Transverse colon (tissue), 4 donors: Measurements from ENCODE around the gene LRSAM1. TPM values are rescaled to one million over a fixed set of nuclear protein-coding genes. Genes with fewer than 3 reads are reported as not detected.

Source experiments
- DNase-seq: peaks from one replicate; pipeline ENCODE4 v3.0.0-alpha.2; 2019
- H3K27ac ChIP-seq, 4 donors: fragments of 200-600 bp; sonication (generic); 2 replicates each; pipeline ENCODE4 v1.5.1; 2016 to 2018; ENCODE audit warnings: inconsistent platforms in 4 of 4
- H3K27me3 ChIP-seq: fragments of 200-600 bp; sonication (generic); 2 replicates; pipeline ENCODE4 v1.5.1; 2017; ENCODE audit warnings: inconsistent platforms
- H3K36me3 ChIP-seq, 4 donors: fragments of 200-600 bp; sonication (generic); 2 replicates each; pipeline ENCODE4 v1.5.1; 2017 to 2019; ENCODE audit warnings: inconsistent platforms in 4 of 4
- H3K4me1 ChIP-seq, 4 donors: fragments of 200-600 bp; sonication (generic); 2 replicates each; pipeline ENCODE4 v1.5.1; 2017 to 2020; ENCODE audit warnings: inconsistent platforms in 4 of 4
- H3K4me3 ChIP-seq, 4 donors: fragments of 200-600 bp; sonication (generic); 1 replicate in 1 of 4; 2 replicates in 3 of 4; pipeline versions ENCODE4 v1.5.1 to v1.6.1; 2017 to 2019; ENCODE audit warnings: inconsistent platforms in 4 of 4
- H3K9me3 ChIP-seq, 2 donors: fragments of 200-600 bp; sonication (generic); 2 replicates each; pipeline ENCODE4 v1.5.1; 2017 to 2019; ENCODE audit warnings: inconsistent platforms in 2 of 2
- EP300 ChIP-seq: sonication (generic); formaldehyde crosslinking; IDR thresholded peaks from one replicate; pipeline ENCODE4 v1.6.1; 2017; ENCODE audit warnings: antibody characterized with exemption, low read depth
- POLR2A ChIP-seq: fragments of 450-650 bp; IDR thresholded peaks from one replicate; pipeline ENCODE4 v1.6.1; 2016; ENCODE audit warnings: antibody characterized with exemption, mild to moderate bottlenecking, moderate library complexity
- POLR2AphosphoS5 ChIP-seq, 3 donors: sonication (generic); formaldehyde crosslinking; IDR thresholded peaks; one replicate each; pipeline ENCODE4 v1.6.1; 2016; ENCODE audit warnings: antibody characterized with exemption in 3 of 3
- WGBS, 2 donors: methylation state at CpG; one replicate each; pipeline ENCODE4 v1.1.5; 2018; ENCODE audit warnings: low coverage in 1 of 2; 5-methylcytosine and 5-hydroxymethylcytosine counted together
- in situ Hi-C, 4 donors: fragments of 200-750 bp; cut with MboI; loops; one replicate each; pipeline versions ENCODE4 v1.15.0 to v1.15.1; 2017; ENCODE audit warnings: low sequenced_read_pairs in 3 of 4, low pct_ligation_motif_present in 1 of 4, low pct_unique_long_range_greater_than_20kb in 1 of 4
- intact Hi-C: fragments of 100-400 bp; cut with DNase I; formaldehyde crosslinking; loops from one replicate; pipeline ENCODE4 v1.15.1; 2023; ENCODE audit warnings: low total_unique reads
- total RNA-seq, 4 donors: library from RNA; depleted of rRNA; stranded (reverse); fragments of >200 nt; gene quantifications; one replicate each; pipeline ENCODE4 v1.1.0, GENCODE V29; 2016
- TF ChIP-seq, protein P1 (sequence below), 5 experiments: fragments of 200-600 bp in 3 of 5; fragments of 450-650 bp in 2 of 5; sonication (generic) in 3 of 5; IDR thresholded peaks; 1 replicate in 2 of 5; 2 replicates in 3 of 5; pipeline ENCODE4 v1.5.1; 2016 to 2017; ENCODE audit warnings: antibody characterized with exemption in 5 of 5, inconsistent platforms in 3 of 5, mild to moderate bottlenecking in 2 of 5, moderate library complexity in 1 of 5

LRSAM1 gene
- total RNA-seq, 4 donors from 2014 or later = 16.2 to 39.2 (median 26.2) TPM

DNA sequence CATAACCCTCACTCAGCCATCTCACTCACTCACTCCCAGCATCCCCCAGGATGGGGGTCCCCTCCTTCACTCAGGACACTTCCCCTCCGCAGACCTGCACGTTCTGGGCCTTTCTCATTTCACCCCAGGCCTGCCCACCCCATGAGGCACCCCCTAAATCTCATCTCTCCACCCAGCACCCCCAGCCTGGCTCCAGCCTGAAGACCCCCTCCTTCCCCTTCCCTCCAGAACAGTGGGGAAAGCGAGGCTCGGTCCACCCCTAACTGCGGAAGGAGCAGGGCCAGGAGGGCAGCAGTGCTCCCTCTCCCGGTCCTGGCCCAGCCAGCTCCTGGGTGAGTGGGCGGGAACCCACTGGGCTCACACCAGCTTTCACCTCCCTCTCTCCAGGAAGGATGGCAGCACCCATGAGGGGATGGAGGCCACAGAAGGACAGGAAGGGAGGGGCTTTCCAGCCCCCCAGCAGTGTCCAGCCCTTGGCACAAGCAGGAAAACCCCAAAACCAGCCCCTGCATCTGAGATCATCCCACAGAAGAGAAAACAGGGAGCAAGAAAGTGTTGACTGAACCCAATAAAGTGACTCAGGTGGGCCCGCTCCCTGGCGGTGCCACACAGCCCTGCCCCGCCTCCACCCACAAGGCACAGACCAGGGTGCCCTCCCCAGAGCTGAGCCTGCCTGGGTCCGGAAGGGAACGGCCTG lies 55.0 kb downstream of the LRSAM1 start:
- Histone ChIP-seq H3K9me3 (no peaks in the 10 kb centered on the region), H3K4me3 (no peak overlapping the region), H3K36me3 (peaks cover 0 to 39% (median 7%) of the 10 kb centered on the region in 4 donors), H3K4me1 (peaks cover 0 to 8% (median 3%) of the 10 kb centered on the region in 4 donors), H3K27me3 (no peaks in the 10 kb centered on the region), H3K27ac (peak overlapping the region in 1 of 4 donors; percentile 44)
- intact Hi-C loops (loop anchor here (10.0 kb wide), 1 partner anchor 229 kb away; the partner anchor contains the start of gene TOR2A), in situ Hi-C loops (loop anchor here in 2 of 4 donors (10.0 to 25.0 kb wide), 2 partner anchors 79 to 231 kb away; partner anchors contain the start of gene TOR2A (in 1 of the 2))
- no peak for DNase-seq
- 84% methylated on average over 10 of the region's 12 CpGs; no CpG with 5 or more reads in 1 of the 2 donors for WGBS, 2 donors
- TF ChIP-seq EP300 (no peak), POLR2A (no peak), POLR2AphosphoS5 (IDR thresholded peaks at IDR 0.05) (no peak)
- TF ChIP-seq, protein P1, sequence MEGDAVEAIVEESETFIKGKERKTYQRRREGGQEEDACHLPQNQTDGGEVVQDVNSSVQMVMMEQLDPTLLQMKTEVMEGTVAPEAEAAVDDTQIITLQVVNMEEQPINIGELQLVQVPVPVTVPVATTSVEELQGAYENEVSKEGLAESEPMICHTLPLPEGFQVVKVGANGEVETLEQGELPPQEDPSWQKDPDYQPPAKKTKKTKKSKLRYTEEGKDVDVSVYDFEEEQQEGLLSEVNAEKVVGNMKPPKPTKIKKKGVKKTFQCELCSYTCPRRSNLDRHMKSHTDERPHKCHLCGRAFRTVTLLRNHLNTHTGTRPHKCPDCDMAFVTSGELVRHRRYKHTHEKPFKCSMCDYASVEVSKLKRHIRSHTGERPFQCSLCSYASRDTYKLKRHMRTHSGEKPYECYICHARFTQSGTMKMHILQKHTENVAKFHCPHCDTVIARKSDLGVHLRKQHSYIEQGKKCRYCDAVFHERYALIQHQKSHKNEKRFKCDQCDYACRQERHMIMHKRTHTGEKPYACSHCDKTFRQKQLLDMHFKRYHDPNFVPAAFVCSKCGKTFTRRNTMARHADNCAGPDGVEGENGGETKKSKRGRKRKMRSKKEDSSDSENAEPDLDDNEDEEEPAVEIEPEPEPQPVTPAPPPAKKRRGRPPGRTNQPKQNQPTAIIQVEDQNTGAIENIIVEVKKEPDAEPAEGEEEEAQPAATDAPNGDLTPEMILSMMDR (IDR thresholded peaks at IDR 0.05) = no peak

DNA sequence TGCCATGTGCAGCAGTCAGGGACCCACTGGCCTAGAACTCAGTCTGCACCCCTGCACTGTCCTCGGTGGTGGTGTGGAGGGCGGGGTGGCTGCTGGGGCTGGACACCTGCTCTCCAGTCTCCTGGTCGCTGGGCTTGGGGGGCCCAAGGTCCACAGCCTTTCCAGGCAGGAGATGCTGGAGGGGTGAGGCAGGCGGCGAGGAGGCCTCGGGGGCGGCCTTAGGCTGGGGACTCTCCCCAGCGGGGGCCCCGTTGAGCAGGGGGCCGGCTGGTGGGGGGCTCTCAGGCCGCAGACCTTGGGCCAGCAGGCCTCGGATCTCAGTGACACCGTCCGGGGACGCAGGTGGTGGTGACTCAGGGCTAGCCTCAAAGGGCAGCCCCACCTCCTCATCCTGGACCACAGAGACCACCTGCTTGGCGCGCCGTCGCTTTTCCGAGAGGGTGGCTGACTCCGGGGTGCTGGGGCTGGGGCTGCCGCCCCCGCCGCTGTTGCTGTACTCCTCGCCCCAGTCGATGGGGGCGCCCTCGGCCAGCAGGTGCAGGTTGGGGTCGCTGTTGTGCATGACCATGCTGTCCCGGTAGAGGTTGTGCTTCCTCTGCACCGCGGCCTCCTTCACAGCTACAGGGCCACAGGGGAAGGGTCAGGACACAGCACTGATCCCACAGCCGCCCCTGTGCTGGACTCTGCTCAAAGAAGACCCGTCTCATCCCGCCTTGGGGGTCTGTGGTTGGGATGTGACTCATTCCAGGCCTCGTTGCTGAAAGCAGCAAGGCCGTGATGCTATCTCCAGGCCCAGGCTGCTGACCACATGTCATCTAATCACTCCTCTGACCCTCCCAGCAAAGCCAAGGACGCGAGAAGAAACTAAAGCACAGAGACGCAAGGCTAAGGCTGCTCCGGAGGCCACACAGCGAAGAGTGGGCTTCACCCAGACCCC lies 55.8 kb downstream of the LRSAM1 start:
- Histone ChIP-seq H3K4me1 (peaks cover 0 to 8% (median 3%) of the 10 kb centered on the region in 4 donors), H3K36me3 (peaks cover 0 to 32% (median 7%) of the 10 kb centered on the region in 4 donors), H3K27me3 (no peaks in the 10 kb centered on the region), H3K27ac (no peak overlapping the region), H3K4me3 (no peak overlapping the region), H3K9me3 (no peaks in the 10 kb centered on the region)
- WGBS, 2 donors = 85% methylated on average over 34 of the region's 42 CpGs; no CpG with 5 or more reads in 1 of the 2 donors
- TF ChIP-seq EP300 = no peak
- no peak for TF ChIP-seq POLR2A
- TF ChIP-seq POLR2AphosphoS5 (IDR thresholded peaks at IDR 0.05) = no peak
- TF ChIP-seq, protein P1 (IDR thresholded peaks at IDR 0.05) = no peak
- intact Hi-C loops = loop anchor here (10.0 kb wide), 1 partner anchor 228 kb away; the partner anchor contains the start of gene TOR2A
- DNase-seq = no peak
- in situ Hi-C loops = loop anchor here in 2 of 4 donors (10.0 to 25.0 kb wide), 2 partner anchors 78 to 230 kb away; partner anchors contain the start of gene TOR2A (in 1 of the 2)

DNA sequence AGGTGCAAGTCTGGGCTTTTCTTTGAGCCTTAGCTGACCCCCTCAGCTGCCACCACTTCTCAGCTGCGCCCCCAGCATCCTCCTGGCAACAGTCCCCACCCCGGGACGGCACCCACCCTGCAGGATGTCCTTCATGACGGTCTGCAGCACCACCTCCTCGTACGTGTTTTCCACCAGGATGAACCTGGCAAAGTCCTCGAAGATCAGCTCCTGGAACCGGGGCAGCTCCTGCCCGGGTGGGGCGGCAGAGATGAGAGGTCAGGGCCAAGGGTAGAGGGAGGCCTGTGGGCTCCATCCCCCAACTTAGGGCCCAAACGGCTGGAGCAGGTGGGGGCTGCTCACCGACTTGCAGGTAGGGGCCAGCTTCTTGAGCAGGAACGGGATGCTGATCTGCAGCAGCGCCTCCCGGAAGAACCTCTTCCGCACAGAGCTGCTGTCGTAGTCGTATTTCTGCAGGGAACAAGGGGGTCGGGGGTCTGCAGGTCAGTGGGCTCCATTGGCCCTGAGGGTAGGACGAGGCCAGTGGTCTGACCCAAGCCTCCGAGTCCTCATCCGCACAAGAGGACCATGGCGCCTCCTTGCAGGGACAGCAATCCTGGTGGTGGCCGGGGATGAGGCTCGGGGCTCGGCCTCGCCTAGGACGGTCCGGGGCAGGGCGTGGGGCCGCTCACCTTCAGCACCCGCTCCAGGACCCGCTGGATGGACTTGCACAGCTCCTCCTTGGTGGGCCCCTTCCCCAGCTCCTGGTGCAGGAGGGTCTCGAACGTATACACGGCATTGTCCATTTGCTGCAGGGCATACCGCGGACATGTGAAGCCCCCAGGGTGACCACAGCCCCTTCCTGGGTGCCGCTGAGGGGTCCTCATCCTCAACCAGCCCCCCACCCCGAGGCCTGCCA lies 56.7 kb downstream of the LRSAM1 start:
- peaks cover 0 to 35% (median 9%) of the 10 kb centered on the region in 4 donors for H3K36me3 ChIP-seq
- intact Hi-C loops = loop anchor here (10.0 kb wide), 1 partner anchor 227 kb away; the partner anchor contains the start of gene TOR2A
- H3K4me1 ChIP-seq = peaks cover 0 to 8% (median 3%) of the 10 kb centered on the region in 4 donors
- H3K27me3 ChIP-seq = no peaks in the 10 kb centered on the region
- TF ChIP-seq POLR2AphosphoS5 (IDR thresholded peaks at IDR 0.05) (no peak), POLR2A (no peak), EP300 (no peak)
- TF ChIP-seq, protein P1 (IDR thresholded peaks at IDR 0.05) = no peak
- no peak overlapping the region for H3K4me3 ChIP-seq
- no peak overlapping the region for H3K27ac ChIP-seq
- 87% methylated on average over 33 of the region's 40 CpGs; no CpG with 5 or more reads in 1 of the 2 donors for WGBS, 2 donors
- no peak for DNase-seq
- no peaks in the 10 kb centered on the region for H3K9me3 ChIP-seq
- in situ Hi-C loops = loop anchor here in 2 of 4 donors (10.0 to 25.0 kb wide), 2 partner anchors 77 to 229 kb away; partner anchors contain the start of gene TOR2A (in 1 of the 2)
